Measurements from ENCODE around the gene ZNF837.
A peak's percentile ranks its signal among the peaks of the same experiment; 100 is the strongest.
"Not testable (repeated sequence)": the region's sequence is repeated elsewhere in the genome, so short reads cannot be mapped to it uniquely, and the experiment has no call there.

ZNF837 gene

GRCh38 chr19:58396691-58397532 lies 16.1 kb upstream of the ZNF837 start:
- DNase-seq (ENCODE audit: low read depth in 2 of 2): no peak

- DNase-seq (ENCODE audit: low read depth in 2 of 2): no peak
Measured at GRCh38 chr19:58395979-58396627, 15.3 kb upstream of the ZNF837 start.

GRCh38 chr19:58395220-58395978 lies 14.6 kb upstream of the ZNF837 start, which contains the start of gene RNF225:
TSS of gene RNF225 (plus strand) at chr19:58395656. CDS start at chr19:58396090, 434 bp downstream.
- no peak for DNase-seq (ENCODE audit: low read depth in 2 of 2)

- no peak for DNase-seq (ENCODE audit: low read depth in 2 of 2)
Measured at GRCh38 chr19:58394821-58395219, 14.0 kb upstream of the ZNF837 start.

- no peak for DNase-seq (ENCODE audit: low read depth in 2 of 2)
Measured at GRCh38 chr19:58393725-58394033, 12.8 kb upstream of the ZNF837 start.

GRCh38 chr19:58392945-58393724 lies 12.3 kb upstream of the ZNF837 start:
- DNase-seq (ENCODE audit: low read depth in 2 of 2): no peak

- DNase-seq (ENCODE audit: low read depth in 2 of 2): no peak
Measured at GRCh38 chr19:58388175-58388526, 7.3 kb upstream of the ZNF837 start.

GRCh38 chr19:58387338-58388174 lies 6.7 kb upstream of the ZNF837 start:
- DNase-seq (ENCODE audit: low read depth in 2 of 2): no peak

GRCh38 chr19:58386576-58387337 lies 5.9 kb upstream of the ZNF837 start, which contains the start of gene RPS5:
TSS of gene RPS5 (plus strand) at chr19:58387269. CDS start at chr19:58388138, 869 bp downstream.
- DNase-seq (ENCODE audit: low read depth in 2 of 2): peak; percentile 96 to 97

GRCh38 chr19:58385891-58386575 lies 5.2 kb upstream of the ZNF837 start:
- no peak for DNase-seq (ENCODE audit: low read depth in 2 of 2)

- DNase-seq (ENCODE audit: low read depth in 2 of 2): no peak
Measured at GRCh38 chr19:58385313-58385890, 4.6 kb upstream of the ZNF837 start.

- DNase-seq (ENCODE audit: low read depth in 2 of 2): no peak
Measured at GRCh38 chr19:58382997-58383603, 2.3 kb upstream of the ZNF837 start.

- DNase-seq (ENCODE audit: low read depth in 2 of 2): no peak
Measured at GRCh38 chr19:58381460-58382212, 806 bp upstream of the ZNF837 start.

- no peak for DNase-seq (ENCODE audit: low read depth in 2 of 2)
Measured at GRCh38 chr19:58380037-58380661, 681 bp downstream of the ZNF837 start.

GRCh38 chr19:58379246-58379645 lies 1.6 kb downstream of the ZNF837 start:
- DNase-seq (ENCODE audit: low read depth in 2 of 2): no peak

- DNase-seq (ENCODE audit: low read depth in 2 of 2): not testable (repeated sequence)
Measured at GRCh38 chr19:58376724-58377123, 4.1 kb downstream of the ZNF837 start.

- no peak for DNase-seq (ENCODE audit: low read depth in 2 of 2)
Measured at GRCh38 chr19:58374200-58374599, 6.6 kb downstream of the ZNF837 start.

All from fibroblast of skin of left biceps (primary cell).